Putamen (tissue), 1 donor: Measurements from ENCODE around the gene C10orf53.
"Not testable (repeated sequence)": the region's sequence is repeated elsewhere in the genome, so short reads cannot be mapped to it uniquely, and the experiment has no call there.

Experiments
- DNase-seq: peaks from one replicate; pipeline ENCODE4 v3.0.0-alpha.2; 2016; ENCODE audit warnings: low spot score

C10orf53 gene

DNA sequence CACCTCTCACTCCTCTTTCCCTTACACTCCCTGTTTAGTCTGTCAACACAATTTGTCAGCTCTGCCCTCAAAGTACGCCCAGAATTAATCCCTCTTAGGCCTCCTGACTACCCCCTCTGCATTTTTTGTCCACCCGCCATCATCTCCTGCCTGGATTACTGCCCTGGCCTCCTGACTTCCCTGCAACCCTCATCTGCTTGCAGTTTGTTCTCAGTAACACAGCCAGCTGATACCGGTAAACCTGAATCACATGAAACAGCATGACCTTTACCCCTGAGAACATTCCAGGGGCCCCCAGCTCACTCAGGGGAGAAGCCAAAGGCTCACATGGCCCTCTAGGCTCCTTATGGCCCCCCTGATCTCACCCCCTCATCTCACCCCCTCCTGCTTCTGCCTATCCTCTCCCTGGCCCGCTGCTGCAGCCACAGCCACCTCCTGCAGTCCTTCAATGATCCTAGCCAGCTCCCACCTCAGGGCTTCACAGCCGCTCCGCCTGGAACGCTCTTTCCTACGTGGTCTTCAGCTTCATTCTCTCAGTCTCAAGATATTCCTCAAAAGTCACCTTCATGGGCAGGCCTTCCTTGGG, 8.9 kb downstream of the C10orf53 start:
- no peak for DNase-seq

- DNase-seq, result no peak
These were observed 9.5 kb downstream of the C10orf53 start for GRCh38 chr10:49688920-49689319.

DNA sequence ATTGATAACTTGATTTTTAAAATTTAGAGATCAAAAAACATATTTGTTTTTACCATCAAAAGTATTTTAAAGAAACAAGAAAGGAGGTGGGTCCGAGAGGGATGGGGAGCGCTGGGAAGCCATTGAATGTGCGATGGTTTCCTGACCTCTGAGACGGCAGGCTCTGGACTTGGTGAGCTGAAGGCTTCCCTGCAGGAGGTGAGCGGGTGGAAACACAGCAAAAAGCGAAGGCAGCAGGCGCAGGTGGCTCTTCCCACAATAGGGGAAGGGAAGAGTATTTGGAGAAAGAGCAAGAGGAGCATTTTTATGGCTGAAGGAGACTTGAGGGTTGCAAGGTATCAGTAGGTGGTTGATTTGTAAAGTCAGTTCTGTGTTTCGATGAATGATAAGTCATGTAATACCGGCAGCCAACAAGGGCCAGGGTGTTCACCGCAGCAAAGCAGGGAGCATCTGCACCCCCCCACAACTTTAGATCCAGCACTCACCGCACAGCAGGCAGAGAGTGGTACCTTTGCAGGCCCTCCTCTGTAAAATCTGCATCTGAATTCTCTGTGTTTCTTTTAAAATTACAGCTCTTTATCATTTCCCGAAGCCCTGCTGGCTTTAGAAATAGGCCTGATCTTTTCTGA, 10.5 kb downstream of the C10orf53 start:
- no peak for DNase-seq

DNA sequence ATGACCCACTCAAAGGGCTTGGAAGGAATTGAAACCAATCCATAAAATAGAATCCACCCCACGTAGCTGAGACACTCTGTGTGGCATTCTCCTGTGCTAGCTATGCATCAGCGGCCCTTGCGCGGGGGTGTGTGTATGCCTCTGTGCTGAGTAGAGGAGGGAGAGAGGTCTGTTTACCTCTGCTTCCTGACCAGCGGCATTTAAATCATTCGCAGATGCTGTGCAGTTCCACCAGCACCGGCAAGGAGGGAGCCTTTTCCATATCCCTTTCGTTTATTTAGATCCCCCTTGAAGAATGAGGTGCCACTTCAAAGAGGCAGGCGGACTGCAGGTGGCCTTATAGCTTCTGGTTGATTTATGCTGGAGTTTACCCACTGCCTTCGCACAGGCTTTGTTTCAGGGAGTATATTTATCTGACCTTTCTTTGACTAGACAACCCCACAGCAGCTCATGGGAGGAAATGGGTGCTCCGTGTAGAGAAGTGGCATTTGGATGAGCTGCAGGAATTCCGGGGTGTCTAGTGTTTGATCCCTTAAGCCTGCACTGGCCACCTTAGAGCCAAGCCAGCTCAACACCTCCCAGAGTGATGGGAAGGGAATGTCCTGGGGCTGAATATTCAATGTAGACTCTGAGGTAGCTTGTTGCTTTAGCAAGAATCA, 11.4 kb downstream of the C10orf53 start:
- no peak for DNase-seq

DNA sequence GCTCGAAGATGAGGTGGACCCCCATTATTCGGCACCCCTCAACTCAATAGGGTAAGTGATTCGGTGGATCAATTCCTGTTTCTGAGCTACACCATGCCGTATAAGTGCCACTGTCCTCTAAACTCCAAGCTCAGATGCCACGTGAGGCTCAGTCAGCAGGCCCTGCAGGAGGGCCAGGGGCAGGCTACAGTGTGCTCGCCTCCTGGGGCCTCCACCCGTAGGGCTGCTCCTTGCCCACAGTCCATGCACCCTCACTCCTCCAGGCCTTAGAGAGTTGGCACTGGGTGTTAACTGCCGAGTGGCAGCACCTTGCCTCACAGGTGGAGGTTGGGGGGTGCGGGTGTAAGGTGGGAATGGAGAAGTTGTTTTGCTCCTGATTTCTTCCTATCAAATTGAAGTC, 12.1 kb downstream of the C10orf53 start:
- no peak for DNase-seq

- DNase-seq, result no peak
These were observed 15.0 kb downstream of the C10orf53 start for GRCh38 chr10:49694466-49694865.

- DNase-seq, result no peak
These were observed 16.9 kb downstream of the C10orf53 start for GRCh38 chr10:49696311-49696710.

DNA sequence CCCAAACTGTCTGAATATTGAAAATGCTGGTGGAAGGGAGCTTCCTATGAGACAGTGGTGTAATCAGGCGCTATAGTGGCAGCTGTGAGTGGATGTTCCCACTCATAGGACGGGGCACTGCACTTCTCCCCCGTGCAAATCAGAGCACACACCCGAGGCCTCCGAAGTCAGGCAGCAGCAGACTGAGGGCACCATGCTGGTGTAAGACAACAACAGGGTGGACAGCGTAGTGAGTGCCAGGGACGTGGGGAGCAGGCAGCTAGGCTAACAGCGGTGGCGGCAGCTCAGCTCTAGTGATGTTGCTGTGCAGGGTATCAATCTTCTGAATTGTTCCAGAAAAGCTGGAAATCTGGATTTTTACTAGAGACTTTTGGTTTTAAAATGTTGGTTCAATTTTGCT, 19.2 kb downstream of the C10orf53 start:
- DNase-seq, result no peak

GRCh38 chr10:49700211-49700610, 20.8 kb downstream of the C10orf53 start:
- no peak for DNase-seq

- DNase-seq, result no peak
These were observed 21.5 kb downstream of the C10orf53 start for GRCh38 chr10:49700997-49701396.

- DNase-seq, result no peak
These were observed 28.1 kb downstream of the C10orf53 start for GRCh38 chr10:49707585-49707984.

DNA sequence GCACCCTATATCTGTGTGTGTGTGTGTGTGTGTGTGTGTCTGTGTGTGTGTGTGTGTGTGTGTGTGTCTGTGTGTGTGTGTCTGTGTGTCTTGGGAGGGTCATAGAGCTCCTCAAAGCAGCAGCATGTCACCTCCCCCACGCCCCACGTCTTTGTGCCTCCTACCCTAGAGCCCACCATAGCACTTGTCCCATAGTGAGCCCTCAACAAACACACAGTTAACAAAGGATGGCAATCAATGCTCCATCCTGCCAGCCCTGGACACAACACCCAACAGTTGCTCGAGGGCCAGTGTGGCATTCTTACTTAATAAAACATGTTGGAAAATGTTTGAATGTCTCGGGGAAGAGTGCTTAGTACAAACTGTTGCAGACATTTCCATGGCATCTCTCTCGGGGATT, 30.5 kb downstream of the C10orf53 start:
- no peak for DNase-seq

DNA sequence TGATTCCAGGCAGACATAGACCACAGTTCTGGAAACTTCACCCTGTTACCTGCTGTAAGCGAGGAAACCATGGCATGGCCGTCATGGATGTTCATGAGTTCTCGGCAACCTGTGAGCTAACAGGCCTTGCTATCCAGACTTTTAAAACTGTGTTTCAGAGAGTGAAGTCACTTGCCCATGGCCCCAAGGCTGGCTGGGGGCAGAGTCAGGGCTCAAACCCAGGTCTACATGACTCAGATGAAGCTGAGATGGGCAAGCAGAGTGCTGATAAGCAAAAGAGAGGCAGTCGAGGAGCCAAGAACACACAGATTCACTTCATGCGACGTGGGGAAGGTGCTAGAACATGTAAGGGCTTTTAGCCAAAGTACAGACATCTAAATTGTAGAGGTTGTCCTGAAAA, 31.5 kb downstream of the C10orf53 start:
- no peak for DNase-seq

GRCh38 chr10:49711481-49711880, 32.0 kb downstream of the C10orf53 start:
- DNase-seq, result no peak

DNA sequence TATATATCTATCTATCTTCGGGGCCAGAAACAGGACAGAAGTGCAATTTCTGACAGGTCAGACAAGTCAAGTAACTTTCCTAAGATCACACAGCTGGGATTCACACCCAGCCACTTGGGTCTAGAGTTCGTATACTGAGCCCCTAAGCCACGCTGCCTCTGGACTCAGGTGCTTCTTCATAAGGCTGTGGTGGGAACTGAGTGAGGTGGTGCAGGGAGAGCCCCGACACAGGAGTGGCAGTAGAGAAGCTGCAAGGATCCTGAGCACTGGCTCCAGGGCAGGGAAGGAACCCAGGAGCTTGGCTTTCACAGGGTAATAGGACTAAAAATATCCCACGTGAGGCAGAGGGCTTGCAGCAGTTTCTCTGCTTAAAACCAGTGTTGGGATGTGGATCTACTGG, 33.8 kb downstream of the C10orf53 start:
- no peak for DNase-seq

GRCh38 chr10:49715157-49715556, 35.7 kb downstream of the C10orf53 start:
- DNase-seq, result not testable (repeated sequence)

GRCh38 chr10:49726593-49726992, 47.1 kb downstream of the C10orf53 start:
- DNase-seq, result no peak

- no peak for DNase-seq
These were observed 54.4 kb downstream of the C10orf53 start for GRCh38 chr10:49733866-49734265.

DNA sequence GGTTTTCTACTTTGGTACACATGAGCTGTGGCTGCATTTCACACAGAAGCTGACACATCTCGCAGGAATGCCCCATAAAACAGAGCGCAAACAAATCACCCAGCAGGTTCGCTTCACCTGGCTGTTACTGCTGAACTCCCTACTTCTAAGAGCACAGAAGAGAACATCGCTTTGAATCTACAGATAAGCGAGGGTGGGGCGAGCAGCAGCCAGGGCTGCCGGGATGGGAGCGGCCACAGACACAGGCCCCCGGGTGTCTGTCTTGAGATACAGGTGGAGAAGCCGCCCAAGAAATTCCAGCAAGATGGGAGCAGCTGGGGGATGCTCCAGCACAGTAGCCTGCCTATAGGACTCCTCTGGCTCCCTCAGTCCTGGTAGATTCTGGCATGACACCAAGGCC, 55.2 kb downstream of the C10orf53 start:
- no peak for DNase-seq

- no peak for DNase-seq
These were observed 55.7 kb downstream of the C10orf53 start for GRCh38 chr10:49735161-49735560.

GRCh38 chr10:49735848-49736563, 56.6 kb downstream of the C10orf53 start:
- no peak for DNase-seq

DNA sequence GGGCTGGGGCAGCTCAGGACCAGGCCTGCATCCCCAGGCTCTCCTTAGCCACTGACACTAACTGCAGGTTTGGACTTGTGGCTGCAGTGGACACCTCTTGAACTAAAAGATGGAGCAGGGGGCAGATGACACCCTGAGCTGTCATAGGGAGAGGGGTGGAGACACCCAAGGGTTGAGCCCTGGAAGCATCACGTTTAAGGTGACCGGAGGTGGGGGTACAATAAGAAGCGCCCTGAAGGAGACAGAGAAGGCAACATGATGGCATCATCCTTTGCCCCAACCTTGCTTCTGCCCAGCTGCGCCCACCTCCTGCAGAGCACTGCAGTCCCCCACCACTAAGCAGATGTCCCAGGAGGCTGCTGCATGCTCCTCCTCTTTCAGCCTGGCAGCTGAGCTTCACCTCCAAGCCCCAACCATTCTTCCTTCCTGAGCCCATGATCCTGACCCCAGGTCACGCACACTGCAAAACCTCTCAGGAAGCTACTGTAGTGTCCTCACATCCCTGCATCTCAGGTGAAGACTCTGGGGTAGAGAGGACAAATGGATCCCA, 57.2 kb downstream of the C10orf53 start:
- no peak for DNase-seq
